HepG2 (cell line): ENCODE data around the gene NDUFAF3. TPM values are rescaled to one million over a fixed set of nuclear protein-coding genes. Genes with fewer than 3 reads are reported as not detected.

Experiments
- KLF6 ChIP-seq: IDR thresholded peaks from 2 replicates; pipeline ENCODE4 v1.8.0; 2016; ENCODE audit warnings: missing biosample characterization, missing genetic modification reagents
- SALL2 ChIP-seq: sonication (generic); formaldehyde crosslinking; IDR thresholded peaks from 2 replicates; pipeline ENCODE4 v1.8.1; 2023; ENCODE audit warnings: mild to moderate bottlenecking, missing genetic modification reagents, inconsistent platforms
- ZNF253 ChIP-seq: sonication (generic); formaldehyde crosslinking; IDR thresholded peaks from 2 replicates; pipeline ENCODE4 v1.8.0; 2022; ENCODE audit warnings: mild to moderate bottlenecking, missing genetic modification reagents, borderline replicate concordance
- ZNF30 ChIP-seq: sonication (generic); formaldehyde crosslinking; IDR thresholded peaks from 2 replicates; pipeline ENCODE4 v1.5.0; 2020; ENCODE audit warnings: mild to moderate bottlenecking, missing genetic modification reagents
- ZNF317 ChIP-seq: sonication (generic); formaldehyde crosslinking; IDR thresholded peaks from 2 replicates; pipeline ENCODE4 v1.5.0; 2020; ENCODE audit warnings: mild to moderate bottlenecking, missing genetic modification reagents
- ZNF572 ChIP-seq: sonication (generic); formaldehyde crosslinking; IDR thresholded peaks from 2 replicates; pipeline ENCODE4 v1.5.1; 2020; ENCODE audit warnings: mild to moderate bottlenecking, missing genetic modification reagents
- ZNF615 ChIP-seq: sonication (generic); formaldehyde crosslinking; IDR thresholded peaks from 2 replicates; pipeline ENCODE4 v1.5.0; 2020; ENCODE audit warnings: mild to moderate bottlenecking, missing genetic modification reagents, borderline replicate concordance
- ZNF747 ChIP-seq: sonication (generic); formaldehyde crosslinking; IDR thresholded peaks from 2 replicates; pipeline ENCODE4 v1.8.1; 2023; ENCODE audit warnings: missing genetic modification reagents, mild to moderate bottlenecking, borderline replicate concordance
- polyA plus RNA-seq, 8 experiments: library from polyadenylated mRNA; depleted of rRNA in 3 of 8; stranded (reverse) in 7 of 8; unstranded in 1 of 8; fragments of >200 nt; fragmentation: Illumina TruSeq in 4 of 8; extraction: Trizol in 4 of 8; gene quantifications; 2 replicates each; pipeline versions ENCODE4 v1.2.1 to v1.2.3, GENCODE V29; 2011 to 2016; ENCODE audit warnings: low read depth in 4 of 8, missing spikeins in 1 of 8, mixed read lengths in 1 of 8; ENCODE audit not compliant: insufficient read depth in 1 of 8
- total RNA-seq, 5 experiments: library from RNA; depleted of rRNA; stranded (reverse); fragments of >200 nt; fragmentation: Illumina TruSeq; extraction: Trizol; gene quantifications; 2 replicates each; pipeline ENCODE4 v1.2.3, GENCODE V29; 2016; ENCODE audit warnings: low read depth in 1 of 5
- TF ChIP-seq, protein P1 (sequence below): sonication (generic); formaldehyde crosslinking; IDR thresholded peaks from 2 replicates; pipeline ENCODE4 v1.4.0; 2020; ENCODE audit warnings: missing genetic modification reagents
- TF ChIP-seq, protein P2 (sequence below): IDR thresholded peaks from 2 replicates; pipeline ENCODE4 v1.6.1; 2012; ENCODE audit warnings: low read depth, low read length, improper control_type of control experiment
- TF ChIP-seq, protein P3 (sequence below): sonication (generic); formaldehyde crosslinking; IDR thresholded peaks from 2 replicates; pipeline ENCODE4 v1.8.0; 2022; ENCODE audit warnings: mild to moderate bottlenecking, missing genetic modification reagents
- TF ChIP-seq, protein P4 (sequence below): sonication (generic); formaldehyde crosslinking; IDR thresholded peaks from 2 replicates; pipeline ENCODE4 v1.4.0; 2020; ENCODE audit warnings: mild to moderate bottlenecking, missing genetic modification reagents, borderline replicate concordance
- TF ChIP-seq, protein P5 (sequence below): sonication (generic); formaldehyde crosslinking; IDR thresholded peaks from 2 replicates; pipeline ENCODE4 v1.5.0; 2020; ENCODE audit warnings: missing genetic modification reagents
- TF ChIP-seq, protein P6 (sequence below): sonication (generic); formaldehyde crosslinking; IDR thresholded peaks from 2 replicates; pipeline ENCODE4 v1.8.0; 2022; ENCODE audit warnings: missing genetic modification reagents, mild to moderate bottlenecking, moderate library complexity, borderline replicate concordance

The NDUFAF3 gene
- total and polyA plus RNA-seq, 2 of the 13 experiments (the other 11 are each of a cell fraction or from before 2014, with no cell fraction given), result 39.0 to 50.0 TPM

DNA sequence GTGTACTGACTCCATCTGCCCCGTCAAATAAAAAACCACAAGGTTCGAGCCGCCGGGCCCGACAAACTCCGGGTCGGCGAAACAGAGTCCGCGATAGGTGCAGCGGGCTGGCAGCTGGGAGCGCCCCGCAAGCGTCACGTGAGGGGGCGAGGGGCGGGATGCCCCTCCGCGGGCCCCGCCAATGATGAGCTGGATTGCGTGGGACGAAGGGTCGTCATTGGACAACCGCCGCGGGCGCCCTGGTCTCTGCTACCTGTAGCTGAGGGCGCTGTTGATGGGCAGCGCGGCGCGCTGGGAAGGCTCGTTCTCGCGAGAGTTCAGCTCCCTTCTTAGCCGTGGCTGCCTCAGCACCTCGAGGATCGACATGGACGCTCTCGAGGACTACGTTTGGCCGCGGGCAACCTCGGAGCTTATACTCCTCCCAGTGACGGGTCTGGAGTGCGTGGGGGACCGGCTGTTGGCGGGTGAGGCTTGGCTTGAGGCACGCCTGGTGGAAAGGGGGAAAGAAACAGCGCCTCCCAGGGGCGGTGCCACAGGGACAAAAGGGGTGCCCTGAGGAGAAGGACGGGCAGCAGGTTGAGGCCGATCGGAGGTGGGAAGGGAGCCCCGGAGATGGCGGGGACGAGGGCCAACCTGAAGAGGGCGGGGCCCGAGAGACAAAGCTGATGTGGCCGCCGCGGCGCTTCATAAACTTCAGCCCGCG is 14.7 kb upstream of the NDUFAF3 start, which contains the start of gene WDR6 (continued):
- TF ChIP-seq, protein P1, sequence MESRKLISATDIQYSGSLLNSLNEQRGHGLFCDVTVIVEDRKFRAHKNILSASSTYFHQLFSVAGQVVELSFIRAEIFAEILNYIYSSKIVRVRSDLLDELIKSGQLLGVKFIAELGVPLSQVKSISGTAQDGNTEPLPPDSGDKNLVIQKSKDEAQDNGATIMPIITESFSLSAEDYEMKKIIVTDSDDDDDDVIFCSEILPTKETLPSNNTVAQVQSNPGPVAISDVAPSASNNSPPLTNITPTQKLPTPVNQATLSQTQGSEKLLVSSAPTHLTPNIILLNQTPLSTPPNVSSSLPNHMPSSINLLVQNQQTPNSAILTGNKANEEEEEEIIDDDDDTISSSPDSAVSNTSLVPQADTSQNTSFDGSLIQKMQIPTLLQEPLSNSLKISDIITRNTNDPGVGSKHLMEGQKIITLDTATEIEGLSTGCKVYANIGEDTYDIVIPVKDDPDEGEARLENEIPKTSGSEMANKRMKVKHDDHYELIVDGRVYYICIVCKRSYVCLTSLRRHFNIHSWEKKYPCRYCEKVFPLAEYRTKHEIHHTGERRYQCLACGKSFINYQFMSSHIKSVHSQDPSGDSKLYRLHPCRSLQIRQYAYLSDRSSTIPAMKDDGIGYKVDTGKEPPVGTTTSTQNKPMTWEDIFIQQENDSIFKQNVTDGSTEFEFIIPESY (CRISPR knock-in tag), result no peak
- TF ChIP-seq SALL2 (CRISPR knock-in tag) (no peak; the same call in 1 of the 2 replicates), ZNF317 (CRISPR knock-in tag) (peak; percentile 88), ZNF253 (CRISPR knock-in tag) (no peak), ZNF747 (peak; percentile 94), KLF6 (CRISPR knock-in tag) (peak; percentile 81; the same call in 1 of the 2 replicates), ZNF572 (CRISPR knock-in tag) (peak; percentile 65; the same call in 1 of the 2 replicates), ZNF615 (no peak), ZNF30 (CRISPR knock-in tag) (no peak)
- TF ChIP-seq, protein P2, sequence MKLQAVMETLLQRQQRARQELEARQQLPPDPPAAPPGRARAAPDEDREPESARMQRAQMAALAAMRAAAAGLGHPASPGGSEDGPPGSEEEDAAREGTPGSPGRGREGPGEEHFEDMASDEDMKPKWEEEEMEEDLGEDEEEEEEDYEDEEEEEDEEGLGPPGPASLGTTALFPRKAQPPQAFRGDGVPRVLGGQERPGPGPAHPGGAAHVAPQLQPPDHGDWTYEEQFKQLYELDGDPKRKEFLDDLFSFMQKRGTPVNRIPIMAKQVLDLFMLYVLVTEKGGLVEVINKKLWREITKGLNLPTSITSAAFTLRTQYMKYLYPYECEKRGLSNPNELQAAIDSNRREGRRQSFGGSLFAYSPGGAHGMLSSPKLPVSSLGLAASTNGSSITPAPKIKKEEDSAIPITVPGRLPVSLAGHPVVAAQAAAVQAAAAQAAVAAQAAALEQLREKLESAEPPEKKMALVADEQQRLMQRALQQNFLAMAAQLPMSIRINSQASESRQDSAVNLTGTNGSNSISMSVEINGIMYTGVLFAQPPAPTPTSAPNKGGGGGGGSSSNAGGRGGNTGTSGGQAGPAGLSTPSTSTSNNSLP, result no peak
- TF ChIP-seq, protein P3, sequence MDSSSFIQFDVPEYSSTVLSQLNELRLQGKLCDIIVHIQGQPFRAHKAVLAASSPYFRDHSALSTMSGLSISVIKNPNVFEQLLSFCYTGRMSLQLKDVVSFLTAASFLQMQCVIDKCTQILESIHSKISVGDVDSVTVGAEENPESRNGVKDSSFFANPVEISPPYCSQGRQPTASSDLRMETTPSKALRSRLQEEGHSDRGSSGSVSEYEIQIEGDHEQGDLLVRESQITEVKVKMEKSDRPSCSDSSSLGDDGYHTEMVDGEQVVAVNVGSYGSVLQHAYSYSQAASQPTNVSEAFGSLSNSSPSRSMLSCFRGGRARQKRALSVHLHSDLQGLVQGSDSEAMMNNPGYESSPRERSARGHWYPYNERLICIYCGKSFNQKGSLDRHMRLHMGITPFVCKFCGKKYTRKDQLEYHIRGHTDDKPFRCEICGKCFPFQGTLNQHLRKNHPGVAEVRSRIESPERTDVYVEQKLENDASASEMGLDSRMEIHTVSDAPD, result 0 out of 2 replicates have a peak, but pooled peaks have one; percentile 24
- TF ChIP-seq, protein P4, sequence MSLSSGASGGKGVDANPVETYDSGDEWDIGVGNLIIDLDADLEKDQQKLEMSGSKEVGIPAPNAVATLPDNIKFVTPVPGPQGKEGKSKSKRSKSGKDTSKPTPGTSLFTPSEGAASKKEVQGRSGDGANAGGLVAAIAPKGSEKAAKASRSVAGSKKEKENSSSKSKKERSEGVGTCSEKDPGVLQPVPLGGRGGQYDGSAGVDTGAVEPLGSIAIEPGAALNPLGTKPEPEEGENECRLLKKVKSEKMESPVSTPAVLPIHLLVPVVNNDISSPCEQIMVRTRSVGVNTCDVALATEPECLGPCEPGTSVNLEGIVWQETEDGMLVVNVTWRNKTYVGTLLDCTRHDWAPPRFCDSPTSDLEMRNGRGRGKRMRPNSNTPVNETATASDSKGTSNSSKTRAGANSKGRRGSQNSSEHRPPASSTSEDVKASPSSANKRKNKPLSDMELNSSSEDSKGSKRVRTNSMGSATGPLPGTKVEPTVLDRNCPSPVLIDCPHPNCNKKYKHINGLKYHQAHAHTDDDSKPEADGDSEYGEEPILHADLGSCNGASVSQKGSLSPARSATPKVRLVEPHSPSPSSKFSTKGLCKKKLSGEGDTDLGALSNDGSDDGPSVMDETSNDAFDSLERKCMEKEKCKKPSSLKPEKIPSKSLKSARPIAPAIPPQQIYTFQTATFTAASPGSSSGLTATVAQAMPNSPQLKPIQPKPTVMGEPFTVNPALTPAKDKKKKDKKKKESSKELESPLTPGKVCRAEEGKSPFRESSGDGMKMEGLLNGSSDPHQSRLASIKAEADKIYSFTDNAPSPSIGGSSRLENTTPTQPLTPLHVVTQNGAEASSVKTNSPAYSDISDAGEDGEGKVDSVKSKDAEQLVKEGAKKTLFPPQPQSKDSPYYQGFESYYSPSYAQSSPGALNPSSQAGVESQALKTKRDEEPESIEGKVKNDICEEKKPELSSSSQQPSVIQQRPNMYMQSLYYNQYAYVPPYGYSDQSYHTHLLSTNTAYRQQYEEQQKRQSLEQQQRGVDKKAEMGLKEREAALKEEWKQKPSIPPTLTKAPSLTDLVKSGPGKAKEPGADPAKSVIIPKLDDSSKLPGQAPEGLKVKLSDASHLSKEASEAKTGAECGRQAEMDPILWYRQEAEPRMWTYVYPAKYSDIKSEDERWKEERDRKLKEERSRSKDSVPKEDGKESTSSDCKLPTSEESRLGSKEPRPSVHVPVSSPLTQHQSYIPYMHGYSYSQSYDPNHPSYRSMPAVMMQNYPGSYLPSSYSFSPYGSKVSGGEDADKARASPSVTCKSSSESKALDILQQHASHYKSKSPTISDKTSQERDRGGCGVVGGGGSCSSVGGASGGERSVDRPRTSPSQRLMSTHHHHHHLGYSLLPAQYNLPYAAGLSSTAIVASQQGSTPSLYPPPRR (CRISPR knock-in tag), result no peak; the same call in 1 of the 2 replicates
- TF ChIP-seq, protein P5, sequence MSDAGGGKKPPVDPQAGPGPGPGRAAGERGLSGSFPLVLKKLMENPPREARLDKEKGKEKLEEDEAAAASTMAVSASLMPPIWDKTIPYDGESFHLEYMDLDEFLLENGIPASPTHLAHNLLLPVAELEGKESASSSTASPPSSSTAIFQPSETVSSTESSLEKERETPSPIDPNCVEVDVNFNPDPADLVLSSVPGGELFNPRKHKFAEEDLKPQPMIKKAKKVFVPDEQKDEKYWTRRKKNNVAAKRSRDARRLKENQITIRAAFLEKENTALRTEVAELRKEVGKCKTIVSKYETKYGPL (CRISPR knock-in tag), result no peak
- TF ChIP-seq, protein P6, sequence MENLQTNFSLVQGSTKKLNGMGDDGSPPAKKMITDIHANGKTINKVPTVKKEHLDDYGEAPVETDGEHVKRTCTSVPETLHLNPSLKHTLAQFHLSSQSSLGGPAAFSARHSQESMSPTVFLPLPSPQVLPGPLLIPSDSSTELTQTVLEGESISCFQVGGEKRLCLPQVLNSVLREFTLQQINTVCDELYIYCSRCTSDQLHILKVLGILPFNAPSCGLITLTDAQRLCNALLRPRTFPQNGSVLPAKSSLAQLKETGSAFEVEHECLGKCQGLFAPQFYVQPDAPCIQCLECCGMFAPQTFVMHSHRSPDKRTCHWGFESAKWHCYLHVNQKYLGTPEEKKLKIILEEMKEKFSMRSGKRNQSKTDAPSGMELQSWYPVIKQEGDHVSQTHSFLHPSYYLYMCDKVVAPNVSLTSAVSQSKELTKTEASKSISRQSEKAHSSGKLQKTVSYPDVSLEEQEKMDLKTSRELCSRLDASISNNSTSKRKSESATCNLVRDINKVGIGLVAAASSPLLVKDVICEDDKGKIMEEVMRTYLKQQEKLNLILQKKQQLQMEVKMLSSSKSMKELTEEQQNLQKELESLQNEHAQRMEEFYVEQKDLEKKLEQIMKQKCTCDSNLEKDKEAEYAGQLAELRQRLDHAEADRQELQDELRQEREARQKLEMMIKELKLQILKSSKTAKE (CRISPR knock-in tag), result 0 out of 2 replicates have a peak, but pooled peaks have one; percentile 24
